ENCODE data around the gene REST. TPM values are rescaled to one million over a fixed set of nuclear protein-coding genes. Genes with fewer than 3 reads are reported as not detected.

Gene REST
- total and polyA plus RNA-seq, 2 of the 8 experiments (the other 6 are each of a cell fraction or from before 2014, with no cell fraction given) = 10.2 to 66.3 TPM

GRCh38 chr4:56914336-56914735 lies 6.6 kb downstream of the REST start:
- CTCF ChIA-PET (ENCODE audit: partially characterized antibody) = interaction anchor here (1.2 to 1.3 kb wide), 2 partner anchors 14 to 78 kb away, joined by 3 read pairs; no protein-coding TSS in a partner anchor
- no peak for TF ChIP-seq NANOG (IDR thresholded peaks at IDR 0.05; ENCODE audit: insufficient read depth, low read depth, low read length, poor library complexity, severe bottlenecking)
- no peak for TF ChIP-seq GABPA (IDR thresholded peaks at IDR 0.05; ENCODE audit: borderline replicate concordance, insufficient read depth, low read length)
- no peak for TF ChIP-seq SP4 (IDR thresholded peaks at IDR 0.05; ENCODE audit: low read length)
- TF ChIP-seq RAD21 (IDR thresholded peaks at IDR 0.05 in 1 of 2, conservative IDR thresholded peaks at IDR 0.05 in 1 of 2; ENCODE audit: low read depth in 2 of 2, low read length in 2 of 2) = no peak

More at GRCh38 chr4:56914336-56914735, 6.6 kb downstream of the REST start:
- peaks cover 15 to 92% of the 10 kb centered on the region in 2 experiments for H3K79me2 ChIP-seq (ENCODE audit: control insufficient read depth in 1 of 2, insufficient read depth in 2 of 2, low read length in 2 of 2)
- H3K14ac ChIP-seq (ENCODE audit: insufficient read length) = no peak overlapping the region
- no peak overlapping the region for H4K8ac ChIP-seq (ENCODE audit: extremely low read depth, insufficient read depth, low read length)
- no peak overlapping the region for H4K91ac ChIP-seq (replicated peaks; ENCODE audit: insufficient read length, low read length)
- no peak overlapping the region for H2AFZ ChIP-seq (ENCODE audit: low read length)
- H3K56ac ChIP-seq (replicated peaks; ENCODE audit: insufficient read length, low read depth, low read length) = no peak overlapping the region
- FAIRE-seq = no peak
- peaks cover 11% of the 10 kb centered on the region for H3K79me1 ChIP-seq (ENCODE audit: low read depth, low read length)
- H3K9ac ChIP-seq (replicated peaks in 1 of 4; ENCODE audit: extremely low read depth in 1 of 4, low read depth in 3 of 4, low read length in 3 of 4) = no peak overlapping the region
- POLR2A ChIA-PET (ENCODE audit: partially characterized antibody) = interaction anchor here (1.0 to 1.5 kb wide), 5 partner anchors 8 to 64 kb away, joined by 3 to 6 read pairs (median 4); partner anchors contain the start of gene POLR2B
- H3K4ac ChIP-seq (replicated peaks; ENCODE audit: insufficient read length, low read depth, low read length) = no peak overlapping the region
- DNase-seq (ENCODE audit: low read depth in 1 of 2, low spot score in 2 of 2) = no peak
- H2BK12ac ChIP-seq (ENCODE audit: low read depth, low read length) = no peak overlapping the region
- no peak overlapping the region for H4K5ac ChIP-seq (ENCODE audit: insufficient read length, low read depth, low read length)
- peaks cover 0 to 9% (median 7%) of the 10 kb centered on the region in 4 experiments; a peak in 3 of 7 replicates for H3K4me1 ChIP-seq (replicated peaks in 1 of 4; ENCODE audit: control insufficient read depth in 3 of 4, insufficient read depth in 4 of 4, low read length in 3 of 4)
- peaks cover under 1% of the 10 kb centered on the region; the same call in 1 of the 2 replicates for H3K23me2 ChIP-seq (ENCODE audit: low read depth, low read length)
- 96% methylated on average over 3 of the region's 3 CpGs; no CpG with 5 or more reads in 1 of the 2 experiments for WGBS, 2 experiments (ENCODE audit: extremely low coverage in 1 of 2, insufficient coverage in 1 of 2, insufficient read length in 1 of 2, insufficient replicate concordance in 2 of 2, low coverage in 1 of 2, low lambda C conversion rate in 2 of 2, missing lambda C conversion rate in 1 of 2)
- H3K27me3 ChIP-seq (replicated peaks in 1 of 4; ENCODE audit: control insufficient read depth in 3 of 4, extremely low read depth in 1 of 4, insufficient read depth in 3 of 4, low read length in 3 of 4) = no peaks in the 10 kb centered on the region
- H4K20me1 ChIP-seq (replicated peaks in 1 of 2; ENCODE audit: control insufficient read depth in 1 of 2, insufficient read depth in 2 of 2, low read length in 2 of 2) = peaks cover 2 to 8% of the 10 kb centered on the region in 2 experiments
- H2BK20ac ChIP-seq (ENCODE audit: low read length) = no peak overlapping the region
- no peak overlapping the region for H3K18ac ChIP-seq (ENCODE audit: extremely low read depth, low read length)
- no peak overlapping the region for H3K23ac ChIP-seq (ENCODE audit: insufficient read length)
- H3K4me3 ChIP-seq (ENCODE audit: extremely low read depth in 1 of 4, insufficient read depth in 2 of 4, low read depth in 3 of 4, low read length in 4 of 4) = no peak overlapping the region
- H3K4me2 ChIP-seq (ENCODE audit: insufficient read depth in 1 of 2, low read depth in 2 of 2, low read length in 2 of 2) = no peak overlapping the region
- no peak overlapping the region for H2BK15ac ChIP-seq (ENCODE audit: low read length)
- H2BK5ac ChIP-seq (ENCODE audit: low read depth, low read length) = no peak overlapping the region
- H2AK5ac ChIP-seq (ENCODE audit: low read depth, low read length) = no peak overlapping the region
- H2BK120ac ChIP-seq (replicated peaks; ENCODE audit: low read depth, low read length) = no peak overlapping the region
- no peaks in the 10 kb centered on the region for H3K9me3 ChIP-seq (ENCODE audit: insufficient read depth in 2 of 2, low read depth in 1 of 2, low read length in 1 of 2)
- H3K27ac ChIP-seq (ENCODE audit: low read depth, low read length) = no peak overlapping the region
- H3K36me3 ChIP-seq (ENCODE audit: control insufficient read depth in 2 of 4, insufficient read depth in 4 of 4, low read length in 3 of 4) = peaks cover 4 to 47% (median 4%) of the 10 kb centered on the region in 4 experiments; a peak in 2 of 8 replicates

Measured in H1 (cell line).